ENCODE measurements around the gene USP2.

Gene USP2, protein sequence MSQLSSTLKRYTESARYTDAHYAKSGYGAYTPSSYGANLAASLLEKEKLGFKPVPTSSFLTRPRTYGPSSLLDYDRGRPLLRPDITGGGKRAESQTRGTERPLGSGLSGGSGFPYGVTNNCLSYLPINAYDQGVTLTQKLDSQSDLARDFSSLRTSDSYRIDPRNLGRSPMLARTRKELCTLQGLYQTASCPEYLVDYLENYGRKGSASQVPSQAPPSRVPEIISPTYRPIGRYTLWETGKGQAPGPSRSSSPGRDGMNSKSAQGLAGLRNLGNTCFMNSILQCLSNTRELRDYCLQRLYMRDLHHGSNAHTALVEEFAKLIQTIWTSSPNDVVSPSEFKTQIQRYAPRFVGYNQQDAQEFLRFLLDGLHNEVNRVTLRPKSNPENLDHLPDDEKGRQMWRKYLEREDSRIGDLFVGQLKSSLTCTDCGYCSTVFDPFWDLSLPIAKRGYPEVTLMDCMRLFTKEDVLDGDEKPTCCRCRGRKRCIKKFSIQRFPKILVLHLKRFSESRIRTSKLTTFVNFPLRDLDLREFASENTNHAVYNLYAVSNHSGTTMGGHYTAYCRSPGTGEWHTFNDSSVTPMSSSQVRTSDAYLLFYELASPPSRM

DNA sequence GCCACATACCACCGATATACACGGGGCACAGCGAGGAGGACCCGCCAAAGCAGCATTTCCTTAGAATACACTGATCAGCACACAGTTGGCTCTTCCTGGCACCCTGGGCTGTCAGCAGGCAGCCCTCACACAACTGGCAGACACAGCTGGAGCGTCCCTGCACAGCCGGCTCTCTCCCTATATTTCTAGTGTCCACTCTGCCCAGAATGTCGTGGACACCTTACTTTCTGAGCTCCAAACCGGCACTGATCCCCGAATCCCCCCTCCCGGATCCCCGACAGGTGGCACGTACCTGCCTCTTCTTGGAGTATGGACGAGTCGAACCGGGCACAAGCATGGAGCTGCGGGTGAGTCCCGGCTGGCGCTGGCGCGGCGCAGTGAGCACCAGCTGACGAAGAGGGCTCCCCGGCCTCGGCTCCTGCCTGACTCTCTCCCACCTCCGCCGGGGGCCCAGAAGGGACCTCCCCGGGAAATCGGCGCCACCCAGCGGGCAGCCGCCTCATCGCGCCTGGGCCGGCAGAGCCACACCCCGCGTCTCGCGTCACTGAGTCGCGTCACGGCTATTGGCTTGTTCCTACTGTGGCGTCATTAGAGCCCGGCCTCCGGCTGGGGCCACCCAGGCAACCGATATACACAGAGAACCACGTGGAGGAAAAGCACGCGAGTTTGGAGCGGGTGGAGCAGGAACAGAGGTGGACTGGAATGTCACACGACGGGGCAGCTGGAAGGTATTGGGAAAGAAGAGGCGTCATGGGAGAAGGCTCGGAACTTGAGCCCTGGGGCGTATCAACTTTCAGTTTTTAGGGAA, at the start of gene USP2:
Gene USP2 (minus strand): TSS at position 510 of the 808 bp plus-strand sequence. CDS start 8,210 bp downstream, outside the sequence.
- peak; percentile 97 for DNase-seq

DNA sequence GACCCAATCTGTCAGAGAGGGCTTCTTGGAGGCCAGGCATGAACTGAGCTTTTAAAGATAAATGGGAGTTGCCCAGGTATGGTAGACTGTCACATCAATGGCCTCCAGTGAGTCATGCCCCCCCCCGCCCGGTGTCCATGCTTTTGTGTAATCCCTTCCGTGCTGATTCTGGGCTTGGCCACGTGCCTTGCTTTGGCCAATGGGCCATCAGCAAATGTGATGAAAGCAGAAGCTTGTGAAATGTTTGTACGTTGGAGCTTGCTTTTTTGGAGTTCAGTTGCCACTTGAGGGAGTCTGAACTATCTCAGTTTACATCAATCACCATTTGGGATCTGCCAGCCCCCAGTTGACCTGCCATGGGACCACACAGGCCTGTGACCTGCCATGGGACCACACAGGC, 45.8 kb upstream of the USP2 start:
- no peak for DNase-seq

DNA sequence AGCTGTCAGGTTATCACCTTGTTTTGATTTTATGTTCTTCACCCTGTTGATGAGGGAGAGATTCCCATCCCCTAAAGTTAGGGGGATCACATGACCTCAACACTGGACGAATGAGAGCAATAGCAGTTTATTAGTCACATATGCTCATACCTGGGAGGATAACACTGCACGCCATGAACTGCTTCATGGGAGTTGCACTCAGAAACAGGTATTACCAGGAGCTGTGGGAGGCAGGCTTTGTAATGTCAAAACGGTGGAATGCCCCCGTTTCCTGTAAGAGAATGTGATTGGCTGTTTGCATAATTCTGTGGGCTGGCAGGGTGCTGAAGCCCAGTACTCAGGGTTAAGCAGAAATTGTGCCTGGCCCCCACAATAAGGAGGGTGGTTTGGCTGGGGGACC, 44.7 kb upstream of the USP2 start:
- no peak for DNase-seq

DNA sequence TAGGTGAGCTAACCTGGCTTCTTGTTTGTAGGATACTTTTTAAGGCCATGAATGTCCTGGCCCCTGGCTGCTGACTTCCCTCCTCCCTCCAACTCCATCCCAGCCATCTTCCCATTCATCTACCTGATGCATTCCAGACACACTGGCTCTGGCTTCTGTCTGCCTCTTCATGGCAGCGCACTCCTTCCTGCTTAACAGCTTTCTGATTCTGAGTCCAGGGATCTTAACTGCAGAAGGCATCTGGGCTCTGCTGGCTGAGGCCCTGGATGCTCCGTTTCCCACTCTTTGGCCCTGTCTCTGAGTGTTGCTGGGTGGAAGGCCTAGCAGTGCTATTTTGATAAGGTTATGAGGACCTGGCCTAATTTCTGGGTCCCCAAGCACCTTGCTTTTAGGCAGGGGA, 43.3 kb upstream of the USP2 start:
- DNase-seq: no peak

DNA sequence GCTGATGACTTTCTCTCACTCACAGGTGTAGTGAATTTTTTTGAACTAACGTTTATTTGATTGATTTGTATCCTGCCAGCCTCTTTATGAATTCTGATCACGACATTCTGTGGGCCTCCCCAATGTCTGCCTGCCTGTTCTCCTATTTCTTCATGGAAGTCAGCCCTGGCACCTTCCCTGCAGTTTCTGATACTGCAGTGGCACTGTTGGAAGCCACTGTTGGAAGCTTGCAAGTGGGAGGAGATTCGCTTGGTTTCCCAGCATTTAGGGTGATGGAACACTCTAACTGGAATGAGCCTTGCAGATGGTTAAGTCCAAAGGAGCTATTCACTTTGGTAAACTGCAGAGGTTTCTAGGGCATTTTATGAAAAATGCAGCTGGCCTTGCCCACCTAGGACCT, 42.8 kb upstream of the USP2 start:
- no peak for DNase-seq

DNA sequence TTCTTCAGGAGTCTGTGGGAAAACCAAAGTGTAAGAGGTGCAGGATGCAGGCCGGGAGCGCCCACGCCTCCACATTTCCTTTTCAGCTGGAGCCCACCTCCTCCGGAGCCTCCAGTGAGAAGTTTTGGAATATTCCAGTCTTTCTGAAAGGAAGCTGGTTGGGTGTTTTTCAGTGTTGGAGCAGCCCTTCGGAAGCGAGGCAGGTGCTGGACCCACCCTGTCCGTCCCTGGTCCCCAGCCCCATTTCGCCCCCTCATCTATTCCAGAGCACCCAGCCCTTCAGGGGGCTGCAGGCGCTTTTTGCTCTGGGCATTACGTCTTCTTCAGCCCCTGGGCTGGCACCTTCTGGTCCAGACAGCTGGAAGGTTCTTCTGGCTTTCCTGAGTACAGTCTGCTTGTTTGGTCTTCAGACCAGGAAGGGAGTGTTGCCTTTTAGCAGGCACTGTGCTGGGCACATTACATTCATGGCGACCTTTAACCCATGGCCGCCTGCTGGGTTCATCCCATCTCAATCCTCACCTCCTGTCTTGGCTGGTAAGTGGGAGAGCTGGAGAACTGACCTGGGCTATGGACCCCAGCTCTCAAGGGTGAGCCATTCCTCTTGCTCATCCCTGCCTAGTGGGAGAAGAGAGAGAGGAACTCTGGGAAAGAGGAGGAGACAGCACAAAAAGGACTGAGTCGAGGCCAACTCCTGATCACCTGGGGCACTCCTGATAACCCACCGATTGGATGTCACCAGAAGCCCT, 42.2 kb upstream of the USP2 start:
- DNase-seq: no peak

DNA sequence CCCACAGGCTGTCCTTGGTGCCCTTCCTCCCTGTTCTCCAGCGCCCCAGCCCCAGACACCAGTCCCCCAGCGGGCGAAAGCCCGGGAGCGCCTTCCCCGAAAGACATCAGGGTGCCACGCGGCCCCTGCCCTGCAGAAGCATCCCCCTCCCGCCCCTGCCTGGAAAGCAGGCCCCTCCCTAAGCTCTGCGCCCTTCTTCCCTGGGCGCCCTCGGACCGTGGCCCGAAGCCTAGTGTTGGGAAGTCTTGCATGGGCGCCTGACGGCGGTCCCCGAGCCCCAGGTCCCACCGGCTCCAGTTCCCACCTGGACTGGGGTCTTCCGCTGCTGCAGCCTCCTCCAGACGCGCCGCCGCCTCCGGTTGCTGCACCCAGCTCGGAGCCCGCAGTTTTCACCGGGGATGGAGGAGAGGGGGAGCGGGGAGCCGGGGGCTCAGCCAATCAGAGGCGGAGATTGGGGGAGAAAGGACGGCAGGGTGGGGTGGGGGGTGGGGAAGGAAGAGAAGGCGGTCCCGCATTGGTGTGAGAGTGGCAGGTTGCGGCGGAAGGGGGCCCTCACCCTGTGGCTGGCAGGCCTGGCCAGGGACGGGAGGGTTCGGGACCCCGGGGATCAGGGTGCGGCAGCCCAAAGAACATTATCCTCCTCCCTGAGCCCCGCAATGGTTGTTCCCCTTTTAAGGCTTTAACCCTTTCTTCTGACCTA, 41.5 kb upstream of the USP2 start, which contains the start of gene THY1:
Gene THY1 (minus strand): TSS at position 364 of the 700 bp plus-strand sequence. CDS start 2,267 bp downstream, outside the sequence.
- no peak for DNase-seq

DNA sequence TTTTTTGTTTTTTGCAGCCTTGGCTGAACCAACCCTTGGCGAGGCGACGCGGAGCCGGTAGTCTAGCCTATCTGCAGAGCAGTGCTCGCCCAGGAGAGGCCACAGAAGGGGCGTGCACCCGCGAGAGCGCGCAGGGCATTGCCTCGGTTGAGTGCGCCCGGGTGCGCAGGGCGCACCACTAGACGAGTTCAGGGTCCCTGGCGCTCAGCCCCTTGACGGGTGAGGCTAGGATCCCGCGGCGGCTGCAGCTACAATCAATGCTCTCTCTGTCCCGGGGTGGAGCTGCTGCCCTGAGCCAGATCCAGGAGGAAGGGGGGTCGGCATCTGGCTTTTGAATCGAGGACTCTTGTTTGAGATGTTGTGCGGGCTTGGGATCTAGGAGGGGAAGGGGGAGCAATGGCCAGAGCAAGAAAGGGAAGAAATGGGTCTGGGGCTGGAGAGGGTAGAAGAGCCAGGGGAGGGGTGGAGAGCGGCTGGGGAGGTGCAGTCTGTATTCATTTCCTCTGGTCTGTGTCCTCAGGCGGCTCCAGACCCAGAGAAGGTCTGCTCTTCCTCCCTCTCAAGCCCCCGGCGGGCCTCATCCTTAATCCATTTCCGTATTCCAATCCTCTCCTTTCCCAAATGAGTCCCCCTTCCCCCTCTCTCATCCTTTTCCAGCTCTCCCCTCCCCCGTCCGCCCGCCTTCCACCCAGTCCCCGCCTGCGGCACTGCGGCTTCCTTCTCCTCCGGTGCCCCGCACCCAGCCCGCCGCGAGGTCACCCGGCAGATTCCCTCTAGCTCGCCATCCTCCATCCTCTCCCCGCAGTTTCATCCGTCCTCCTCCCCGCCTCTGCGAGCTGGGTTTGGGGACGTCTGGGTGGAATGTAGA, 40.7 kb upstream of the USP2 start:
- no peak for DNase-seq

DNA sequence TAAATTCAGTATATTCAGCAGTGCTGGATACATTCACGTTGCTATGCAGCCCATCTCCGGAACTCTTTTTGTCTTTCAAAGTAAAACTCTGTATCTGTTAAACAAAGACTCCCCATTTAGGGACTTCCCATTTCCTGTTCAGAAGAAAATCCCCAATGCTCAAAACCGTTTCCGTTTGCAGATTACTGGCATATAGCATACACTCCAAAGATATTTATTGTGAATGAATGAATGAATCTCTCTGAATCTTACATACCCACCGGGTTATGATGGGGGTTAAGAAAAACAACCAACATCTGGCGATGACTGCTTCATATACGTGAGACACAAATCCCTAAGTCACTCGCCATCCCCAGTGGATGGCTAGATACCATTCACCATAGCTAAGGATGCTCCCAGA, 39.9 kb upstream of the USP2 start:
- DNase-seq: no peak

DNA sequence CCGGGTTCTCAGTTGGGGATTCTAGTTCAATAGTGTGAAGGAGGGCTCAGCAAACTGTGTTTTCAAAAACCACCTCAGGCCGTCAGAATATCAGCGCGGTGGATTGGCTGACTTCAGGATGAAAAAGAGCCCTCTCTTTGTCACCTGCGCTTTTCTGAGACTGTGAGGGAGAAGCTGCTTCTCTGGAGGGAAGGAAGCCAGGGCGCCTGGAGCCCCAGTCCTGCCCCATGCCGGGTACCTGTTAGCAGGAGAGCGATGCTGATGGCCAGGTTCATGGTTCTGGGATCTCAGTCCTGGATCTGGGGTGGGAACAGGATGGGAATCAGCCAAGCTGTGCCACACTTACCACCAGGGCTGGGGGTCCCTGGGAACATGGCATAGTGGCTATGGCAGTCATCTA, 39.1 kb upstream of the USP2 start:
- DNase-seq: no peak

DNA sequence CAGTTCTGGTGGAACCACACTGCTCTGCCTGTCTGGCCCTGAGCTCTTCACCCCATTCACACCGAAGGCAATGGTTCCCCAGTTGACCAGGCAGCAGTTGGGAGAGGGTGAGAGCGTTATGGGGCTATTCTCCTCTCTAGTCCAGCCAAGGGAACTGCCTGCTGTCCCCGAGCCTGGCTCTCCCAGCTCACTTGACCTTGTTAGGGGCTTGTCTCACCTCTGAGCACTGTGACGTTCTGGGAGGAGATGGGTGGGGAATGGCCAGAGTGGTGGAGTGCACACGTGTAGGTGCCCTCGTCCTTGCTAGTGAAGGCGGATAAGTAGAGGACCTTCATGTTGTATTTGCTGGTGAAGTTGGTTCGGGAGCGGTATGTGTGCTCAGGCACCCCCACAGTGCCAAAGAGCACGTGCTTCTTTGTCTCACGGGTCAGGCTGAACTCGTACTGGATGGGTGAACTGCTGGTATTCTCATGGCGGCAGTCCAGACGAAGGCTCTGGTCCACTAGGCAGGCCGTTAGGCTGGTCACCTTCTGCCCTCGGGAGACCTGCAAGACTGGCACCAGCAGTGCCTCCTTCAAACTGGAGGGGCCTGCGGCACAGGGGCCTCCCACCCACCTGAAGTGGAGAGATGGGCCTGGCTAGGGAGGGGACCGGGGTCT, 38.5 kb upstream of the USP2 start:
- no peak for DNase-seq

DNA sequence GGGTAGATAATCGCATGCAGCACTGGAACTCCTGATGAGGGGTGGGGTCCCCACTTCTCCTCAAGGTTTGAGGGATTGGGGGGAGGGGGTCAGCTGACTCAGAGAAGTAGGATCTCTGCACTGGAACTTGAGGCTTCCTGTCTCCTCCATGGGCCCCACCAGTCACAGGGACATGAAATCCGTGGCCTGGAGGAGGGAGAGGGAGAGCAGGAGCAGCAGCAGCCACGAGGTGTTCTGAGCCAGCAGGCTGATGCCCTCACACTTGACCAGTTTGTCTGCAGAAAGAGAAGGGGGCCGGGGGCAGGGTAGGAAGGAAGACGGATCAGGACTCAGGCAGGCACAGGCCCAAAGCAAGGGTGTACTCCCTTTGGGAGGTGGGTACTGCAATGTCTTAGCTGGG, 37.8 kb upstream of the USP2 start:
- no peak for DNase-seq

DNA sequence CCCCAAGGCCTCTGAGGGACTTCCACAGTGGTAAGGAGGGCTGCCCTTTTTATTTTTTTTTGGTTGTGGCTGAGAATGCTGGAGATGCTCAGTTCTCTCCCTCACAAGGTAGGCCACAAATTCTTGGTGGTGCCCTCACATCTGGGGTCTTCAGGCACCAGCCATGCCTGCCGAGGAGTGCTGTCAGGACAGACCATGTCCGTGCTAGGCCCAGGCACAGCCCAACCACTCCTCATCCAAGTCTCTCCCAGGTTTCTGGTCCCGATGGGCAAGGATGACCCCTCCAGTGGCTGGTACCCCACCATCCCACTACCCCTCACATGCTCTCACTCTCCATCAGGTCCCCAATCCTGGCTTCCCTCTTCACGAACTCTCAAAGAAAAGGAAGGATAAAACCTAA, 37.3 kb upstream of the USP2 start:
- no peak for DNase-seq

DNA sequence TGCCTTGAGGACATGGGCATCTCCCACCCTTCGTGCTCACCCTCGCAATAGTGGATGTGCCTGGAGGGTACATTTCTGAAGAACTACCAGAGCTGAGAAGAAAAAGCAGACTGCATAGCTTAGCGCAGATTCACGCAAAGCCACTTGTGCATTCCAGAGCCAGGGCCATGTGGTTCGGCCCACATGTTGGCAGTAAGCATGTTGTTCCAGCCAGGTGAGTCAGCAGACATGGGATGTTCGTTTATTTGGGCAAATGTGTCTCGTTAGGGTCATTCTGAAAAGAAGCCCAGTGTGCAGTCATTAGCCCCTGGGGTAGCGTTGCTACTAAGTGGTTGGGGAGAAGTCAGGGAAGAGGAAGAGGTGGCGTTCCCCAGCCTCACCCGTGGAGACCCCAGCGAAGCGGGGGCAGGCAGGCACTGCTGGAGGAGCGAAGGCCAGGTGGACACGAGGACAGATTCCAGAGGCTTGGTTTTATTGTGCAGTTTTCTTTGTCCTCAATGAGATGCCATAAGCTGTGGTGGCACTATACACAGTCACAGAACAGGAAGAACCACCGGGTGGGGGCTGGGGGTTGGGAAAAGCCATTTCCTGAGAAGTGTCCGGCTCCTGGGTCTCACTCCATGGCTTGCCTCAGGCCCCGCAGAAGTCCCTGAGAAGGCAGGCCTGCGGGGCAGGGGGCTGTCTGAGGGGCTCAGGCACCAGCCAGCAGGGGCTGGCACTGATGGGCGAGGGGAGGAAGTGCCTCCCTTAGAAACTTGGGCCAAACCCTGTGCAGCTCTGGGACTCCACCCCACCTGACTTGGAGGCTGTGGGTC, 36.4 kb upstream of the USP2 start:
- DNase-seq: no peak

DNA sequence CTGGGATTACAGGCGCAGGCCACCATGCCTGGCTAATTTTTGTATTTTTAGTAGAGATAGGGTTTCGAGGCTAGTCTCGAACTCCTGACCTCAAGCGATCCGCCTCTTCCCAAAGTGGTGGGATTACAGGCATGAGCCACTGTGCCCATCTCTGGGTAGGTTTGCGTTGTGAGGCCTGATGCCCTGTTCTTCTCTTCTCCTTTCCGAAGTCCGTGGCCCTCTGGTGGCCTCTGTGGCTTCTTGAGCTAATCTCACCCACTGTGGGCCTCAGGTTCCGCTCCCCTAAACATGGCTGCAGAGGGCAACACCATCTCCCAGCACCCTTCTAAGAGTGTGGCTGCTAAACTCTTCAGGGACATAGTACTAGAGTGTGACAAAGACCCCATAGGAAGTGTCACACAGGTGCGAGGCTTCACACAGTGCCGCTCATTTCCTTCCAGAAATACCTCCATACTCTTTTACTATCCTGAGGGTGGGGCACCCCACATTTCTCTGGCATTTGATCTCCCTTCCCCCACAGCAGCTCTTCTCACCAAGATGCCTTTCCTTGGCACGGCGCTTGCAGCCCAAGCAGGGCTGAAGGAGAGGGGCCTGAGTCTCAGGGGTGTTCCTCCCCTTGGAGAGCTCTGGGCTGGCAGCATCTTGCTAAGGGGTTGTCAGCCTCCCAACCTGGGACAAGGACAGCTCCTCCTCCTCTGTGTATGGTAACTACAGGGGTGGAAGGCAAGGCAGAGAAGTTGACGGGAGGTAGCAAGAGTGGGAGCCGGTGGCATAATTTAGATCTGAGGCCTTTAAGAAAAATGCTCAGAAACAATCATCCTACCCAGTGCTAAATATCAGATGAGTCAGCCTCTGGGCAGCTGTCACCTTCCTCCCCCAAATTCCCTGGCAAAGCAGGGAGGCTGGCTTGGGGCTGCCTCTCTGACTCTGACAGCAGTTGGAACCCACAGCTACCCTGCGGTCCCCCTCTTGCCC, 35.4 kb upstream of the USP2 start:
- no peak for DNase-seq

DNA sequence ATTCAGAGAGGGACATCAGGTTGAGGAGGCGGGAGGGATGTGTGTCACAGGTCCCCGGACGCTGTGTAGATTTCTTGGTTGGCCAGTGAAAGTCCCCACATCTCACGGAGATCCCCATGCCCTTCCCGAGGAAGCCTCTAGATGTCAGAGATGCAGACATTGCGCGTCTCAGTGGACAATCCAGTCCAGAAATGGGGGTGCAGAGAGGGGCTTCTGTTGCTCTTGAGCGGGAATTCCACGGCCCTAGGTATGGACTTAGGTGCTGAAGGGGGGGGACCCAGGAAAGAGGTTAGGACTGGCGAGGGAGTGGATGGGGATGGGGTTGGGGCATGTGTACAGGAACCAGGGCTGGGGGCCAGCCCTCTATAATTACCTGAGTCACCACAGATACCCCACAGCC, 34.5 kb upstream of the USP2 start:
- no peak for DNase-seq

DNA sequence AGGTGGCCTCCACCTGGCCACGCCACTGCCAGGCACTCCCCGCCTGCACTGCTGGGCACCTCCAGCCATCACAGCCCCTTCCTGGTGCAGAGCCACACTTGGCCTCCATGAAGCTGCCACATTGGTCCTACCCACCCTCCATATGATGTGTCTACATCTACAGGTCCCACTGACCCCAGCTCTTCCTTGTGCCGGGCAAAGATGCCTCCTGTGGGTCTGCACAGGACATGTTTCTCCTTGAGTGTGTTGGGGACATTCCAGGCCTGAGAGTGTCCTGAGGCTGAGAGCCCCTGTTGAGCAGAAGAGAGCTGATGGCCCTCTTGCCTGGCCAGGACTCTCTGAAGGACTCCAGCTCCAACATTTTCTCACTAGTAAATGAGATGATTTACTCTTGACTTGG, 34.0 kb upstream of the USP2 start:
- DNase-seq: no peak

DNA sequence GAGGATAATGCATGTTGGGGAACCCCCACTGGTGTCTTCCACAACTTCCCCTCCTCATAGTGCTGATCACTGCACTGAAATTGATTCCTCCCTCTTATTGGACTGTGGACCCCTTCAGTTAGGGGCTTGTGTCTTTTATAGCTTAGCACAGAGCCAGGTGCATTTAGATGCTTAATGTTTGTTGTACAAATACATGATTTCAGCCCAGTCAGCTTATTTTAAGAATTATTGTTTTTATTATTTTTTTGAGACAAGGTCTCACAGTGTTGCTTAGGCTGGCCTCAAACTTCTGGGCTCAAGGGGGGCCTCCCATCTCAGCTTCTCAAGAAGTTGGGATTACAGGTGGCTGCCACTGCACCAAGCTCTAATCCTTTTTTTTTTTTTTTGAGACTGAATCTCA, 33.2 kb upstream of the USP2 start:
- DNase-seq: no peak

DNA sequence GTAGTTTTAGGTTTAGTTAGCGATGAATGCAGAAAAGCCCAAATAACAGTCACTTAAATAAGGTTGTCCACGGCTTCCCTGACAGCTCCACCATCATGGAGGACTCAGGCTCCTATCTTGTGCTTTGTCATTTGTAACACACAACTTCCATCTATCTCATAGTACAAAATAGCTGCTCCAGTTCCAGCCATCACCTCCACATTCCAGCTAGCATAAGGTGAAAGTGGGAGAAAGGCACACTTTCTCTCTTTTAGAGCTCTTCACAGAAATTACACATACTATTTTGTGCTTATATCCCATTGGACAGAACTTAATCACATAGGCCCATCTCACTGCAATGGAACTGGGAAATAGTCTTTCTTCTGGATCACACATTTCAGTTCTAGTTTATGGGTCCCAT, 32.8 kb upstream of the USP2 start:
- DNase-seq: no peak

All from inflammatory macrophage treated with lipopolysaccharide for 4 hours (primary cell).